GM18519 (cell line): Measurements from ENCODE around the gene PDE7B.

Experiments
- ATAC-seq: cut with Tn5 transposase; IDR thresholded peaks from one replicate; pipeline ENCODE4 v1.9.1; 2021; ENCODE audit warnings: mild to moderate bottlenecking, moderate library complexity; ENCODE audit not compliant: unreplicated experiment, low FRiP score

PDE7B gene

GRCh38 chr6:136016228-136017225, 165.0 kb downstream of the PDE7B start:
- ATAC-seq: no peak

- ATAC-seq: no peak
Measured at GRCh38 chr6:136020691-136021090, 169.2 kb downstream of the PDE7B start.

GRCh38 chr6:136022224-136022874, 170.8 kb downstream of the PDE7B start:
- no peak for ATAC-seq

- ATAC-seq: no peak
Measured at GRCh38 chr6:136024711-136025110, 173.2 kb downstream of the PDE7B start.

GRCh38 chr6:136025736-136026135, 174.2 kb downstream of the PDE7B start:
- ATAC-seq: no peak

- ATAC-seq: no peak
Measured at GRCh38 chr6:136030131-136030530, 178.6 kb downstream of the PDE7B start.

- no peak for ATAC-seq
Measured at GRCh38 chr6:136031982-136032381, 180.5 kb downstream of the PDE7B start.

- ATAC-seq: no peak
Measured at GRCh38 chr6:136033416-136033815, 181.9 kb downstream of the PDE7B start.

GRCh38 chr6:136034422-136034821, 182.9 kb downstream of the PDE7B start:
- no peak for ATAC-seq

- no peak for ATAC-seq
Measured at GRCh38 chr6:136035378-136036070, 184.0 kb downstream of the PDE7B start.

- ATAC-seq: no peak
Measured at GRCh38 chr6:136036071-136036380, 184.5 kb downstream of the PDE7B start.

- ATAC-seq: no peak
Measured at GRCh38 chr6:136036601-136037000, 185.1 kb downstream of the PDE7B start.

- ATAC-seq: no peak
Measured at GRCh38 chr6:136037242-136037875, 185.9 kb downstream of the PDE7B start.

GRCh38 chr6:136037876-136038460, 186.5 kb downstream of the PDE7B start:
- ATAC-seq: no peak

- no peak for ATAC-seq
Measured at GRCh38 chr6:136038531-136038930, 187.0 kb downstream of the PDE7B start.

- ATAC-seq: no peak
Measured at GRCh38 chr6:136039185-136039584, 187.7 kb downstream of the PDE7B start.

GRCh38 chr6:136050475-136050874, 199.0 kb downstream of the PDE7B start:
- ATAC-seq: no peak

- no peak for ATAC-seq
Measured at GRCh38 chr6:136051140-136051775, 199.8 kb downstream of the PDE7B start.

GRCh38 chr6:136052031-136052430, 200.5 kb downstream of the PDE7B start:
- no peak for ATAC-seq

- no peak for ATAC-seq
Measured at GRCh38 chr6:136058852-136059251, 207.4 kb downstream of the PDE7B start.
